Stimulated activated effector memory CD8-positive, alpha-beta T cell treated with anti-CD3 and anti-CD28 coated beads, Interleukin-12 subunit alpha, Interleukin-12 subunit beta, amount 100 ng/mL, for 72 hours (primary cell): ENCODE data around the gene ITPA.

ENCODE experiments used
- ATAC-seq: fragments of 150-1000 bp; cut with Tn5 transposase; 2 replicates; pipeline ENCODE4 v1.10.0; 2021
- DNase-seq, 2 donors: peaks; one replicate each; pipeline ENCODE4 v3.0.0; 2021 to 2022; ENCODE audit warnings: low spot score in 2 of 2
- H3K27ac Mint-ChIP-seq: one replicate; pipeline ENCODE4 v1.8.0; 2022; ENCODE audit warnings: mild to moderate bottlenecking, mixed read lengths
- H3K36me3 Mint-ChIP-seq: one replicate; pipeline ENCODE4 v1.8.0; 2022; ENCODE audit warnings: mild to moderate bottlenecking, mixed read lengths
- H3K4me1 Mint-ChIP-seq: one replicate; pipeline ENCODE4 v1.8.0; 2022; ENCODE audit warnings: mixed read lengths
- H3K4me3 Mint-ChIP-seq: one replicate; pipeline ENCODE4 v1.8.0; 2022; ENCODE audit warnings: mild to moderate bottlenecking, mixed read lengths
- H3K9me3 Mint-ChIP-seq: one replicate; pipeline ENCODE4 v1.8.0; 2022; ENCODE audit warnings: mixed read lengths

Gene ITPA

GRCh38 chr20:3227936-3228749 is 18.8 kb downstream of the ITPA start:
- ATAC-seq, result no peak
- no peak for DNase-seq
- Mint-ChIP-seq H3K36me3 (peaks cover 16% of the 10 kb centered on the region), H3K4me1 (no peaks in the 10 kb centered on the region), H3K9me3 (no peaks in the 10 kb centered on the region), H3K4me3 (no peak overlapping the region), H3K27ac (no peak overlapping the region)

GRCh38 chr20:3228750-3229032 is 19.4 kb downstream of the ITPA start:
- Mint-ChIP-seq H3K9me3 (no peaks in the 10 kb centered on the region), H3K4me3 (no peak overlapping the region), H3K36me3 (peaks cover 14% of the 10 kb centered on the region), H3K27ac (no peak overlapping the region), H3K4me1 (no peaks in the 10 kb centered on the region)
- ATAC-seq (no peak), DNase-seq (no peak)

- ATAC-seq, result no peak
- Mint-ChIP-seq H3K4me1 (no peaks in the 10 kb centered on the region), H3K27ac (no peak overlapping the region), H3K4me3 (no peak overlapping the region), H3K36me3 (peaks cover 10% of the 10 kb centered on the region), H3K9me3 (no peaks in the 10 kb centered on the region)
- no peak for DNase-seq
Measured at GRCh38 chr20:3229158-3229557, 19.9 kb downstream of the ITPA start.

GRCh38 chr20:3229798-3230197 is 20.5 kb downstream of the ITPA start:
- no peak overlapping the region for H3K27ac Mint-ChIP-seq
- peaks cover 9% of the 10 kb centered on the region for H3K36me3 Mint-ChIP-seq
- no peak overlapping the region for H3K4me3 Mint-ChIP-seq
- H3K4me1 Mint-ChIP-seq, result no peaks in the 10 kb centered on the region
- no peaks in the 10 kb centered on the region for H3K9me3 Mint-ChIP-seq
- ATAC-seq (peak; percentile 4), DNase-seq (no peak)

GRCh38 chr20:3231116-3231515 is 21.8 kb downstream of the ITPA start:
- Mint-ChIP-seq H3K9me3 (no peaks in the 10 kb centered on the region), H3K4me3 (no peak overlapping the region), H3K36me3 (peaks cover 9% of the 10 kb centered on the region), H3K27ac (no peak overlapping the region), H3K4me1 (no peaks in the 10 kb centered on the region)
- ATAC-seq (no peak), DNase-seq (no peak)

- DNase-seq (no peak), ATAC-seq (no peak)
Measured at GRCh38 chr20:3231889-3232588, 22.7 kb downstream of the ITPA start.

GRCh38 chr20:3233131-3233990 is 24.1 kb downstream of the ITPA start:
- no peak overlapping the region for H3K4me3 Mint-ChIP-seq
- H3K9me3 Mint-ChIP-seq, result no peaks in the 10 kb centered on the region
- peaks cover 5% of the 10 kb centered on the region for H3K4me1 Mint-ChIP-seq
- no peak for ATAC-seq
- no peak for DNase-seq
- no peak overlapping the region for H3K27ac Mint-ChIP-seq
- H3K36me3 Mint-ChIP-seq, result no peaks in the 10 kb centered on the region

More at GRCh38 chr20:3231889-3232588, 22.7 kb downstream of the ITPA start:
- Mint-ChIP-seq H3K36me3 (peaks cover 2% of the 10 kb centered on the region), H3K9me3 (no peaks in the 10 kb centered on the region), H3K4me1 (peaks cover 5% of the 10 kb centered on the region), H3K4me3 (no peak overlapping the region), H3K27ac (no peak overlapping the region)

- H3K4me1 Mint-ChIP-seq, result peaks cover 5% of the 10 kb centered on the region
- H3K9me3 Mint-ChIP-seq, result no peaks in the 10 kb centered on the region
- no peaks in the 10 kb centered on the region for H3K36me3 Mint-ChIP-seq
- no peak overlapping the region for H3K4me3 Mint-ChIP-seq
- no peak for ATAC-seq
- no peak overlapping the region for H3K27ac Mint-ChIP-seq
- DNase-seq, result no peak
Measured at GRCh38 chr20:3233991-3234498, 24.7 kb downstream of the ITPA start.

- H3K4me3 Mint-ChIP-seq, result no peak overlapping the region
- H3K27ac Mint-ChIP-seq, result no peak overlapping the region
- no peak for ATAC-seq
Measured at GRCh38 chr20:3235666-3236324, 26.5 kb downstream of the ITPA start.

GRCh38 chr20:3237011-3237957 is 28.0 kb downstream of the ITPA start:
- Mint-ChIP-seq H3K4me1 (peaks cover 20% of the 10 kb centered on the region), H3K9me3 (no peaks in the 10 kb centered on the region), H3K36me3 (no peaks in the 10 kb centered on the region), H3K4me3 (peak overlapping the region; percentile 87), H3K27ac (no peak overlapping the region)
- ATAC-seq, result no peak
- DNase-seq, result no peak

More at GRCh38 chr20:3235666-3236324, 26.5 kb downstream of the ITPA start:
- Mint-ChIP-seq H3K36me3 (no peaks in the 10 kb centered on the region), H3K9me3 (no peaks in the 10 kb centered on the region), H3K4me1 (peaks cover 16% of the 10 kb centered on the region)
- DNase-seq, result no peak

- ATAC-seq (peak; percentile 8), DNase-seq (no peak)
- Mint-ChIP-seq H3K27ac (no peak overlapping the region), H3K9me3 (no peaks in the 10 kb centered on the region), H3K4me3 (peak overlapping the region; percentile 87), H3K36me3 (no peaks in the 10 kb centered on the region), H3K4me1 (peaks cover 20% of the 10 kb centered on the region)
Measured at GRCh38 chr20:3237958-3238615, 28.8 kb downstream of the ITPA start.

GRCh38 chr20:3238616-3239025 is 29.3 kb downstream of the ITPA start:
- Mint-ChIP-seq H3K27ac (no peak overlapping the region), H3K36me3 (no peaks in the 10 kb centered on the region), H3K9me3 (no peaks in the 10 kb centered on the region), H3K4me1 (peaks cover 20% of the 10 kb centered on the region), H3K4me3 (peak overlapping the region; percentile 87)
- ATAC-seq (peak; percentile 71), DNase-seq (peak; percentile 32 to 72)

- ATAC-seq (peak; percentile 70), DNase-seq (peak; percentile 36 to 60)
- H3K9me3 Mint-ChIP-seq, result no peaks in the 10 kb centered on the region
- H3K36me3 Mint-ChIP-seq, result no peaks in the 10 kb centered on the region
- no peak within 1 kb of the TSS for H3K27ac Mint-ChIP-seq
- peak within 1 kb of the TSS; percentile 87 for H3K4me3 Mint-ChIP-seq
- H3K4me1 Mint-ChIP-seq, result peaks cover 20% of the 10 kb centered on the region
Measured at GRCh38 chr20:3239026-3239866, 29.9 kb downstream of the ITPA start, which contains the start of gene SLC4A11. Gene SLC4A11, minus strand, starts transcription at chr20:3239190. Its CDS starts 53 bp downstream, at chr20:3239137.
